Measurements from ENCODE around the gene SAFB2.

- TF ChIP-seq CTCF (IDR thresholded peaks at IDR 0.05; ENCODE audit: extremely low read depth in 1 of 2, insufficient read depth in 1 of 2, low read depth in 1 of 2, low read length in 2 of 2) (no peak), POLR2A (IDR thresholded peaks at IDR 0.05; ENCODE audit: low read depth, low read length) (no peak), POLR2AphosphoS5 (IDR thresholded peaks at IDR 0.05; ENCODE audit: insufficient read depth, low read depth, low read length) (no peak), EZH2 (IDR thresholded peaks at IDR 0.05; ENCODE audit: borderline replicate concordance, low read depth, low read length, severe bottlenecking) (no peak), JUN (IDR thresholded peaks at IDR 0.05; ENCODE audit: borderline replicate concordance, insufficient read depth, insufficient read length, low read depth) (no peak), FOS (IDR thresholded peaks at IDR 0.05; ENCODE audit: borderline replicate concordance, insufficient read depth, low read length) (no peak), MYC (IDR thresholded peaks at IDR 0.05; ENCODE audit: low read depth, low read length) (no peak)
- TF ChIP-seq, protein P1, sequence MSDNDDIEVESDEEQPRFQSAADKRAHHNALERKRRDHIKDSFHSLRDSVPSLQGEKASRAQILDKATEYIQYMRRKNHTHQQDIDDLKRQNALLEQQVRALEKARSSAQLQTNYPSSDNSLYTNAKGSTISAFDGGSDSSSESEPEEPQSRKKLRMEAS (IDR thresholded peaks at IDR 0.05; ENCODE audit: insufficient read depth, insufficient read length), result no peak
Measured at GRCh38 chr19:5621311-5621944, 1.1 kb downstream of the SAFB2 start.

All from endothelial cell of umbilical vein (primary cell).